ENCODE data around the gene THAP11.
"Not testable (repeated sequence)": the region's sequence is repeated elsewhere in the genome, so short reads cannot be mapped to it uniquely, and the experiment has no call there.

Gene THAP11

DNA sequence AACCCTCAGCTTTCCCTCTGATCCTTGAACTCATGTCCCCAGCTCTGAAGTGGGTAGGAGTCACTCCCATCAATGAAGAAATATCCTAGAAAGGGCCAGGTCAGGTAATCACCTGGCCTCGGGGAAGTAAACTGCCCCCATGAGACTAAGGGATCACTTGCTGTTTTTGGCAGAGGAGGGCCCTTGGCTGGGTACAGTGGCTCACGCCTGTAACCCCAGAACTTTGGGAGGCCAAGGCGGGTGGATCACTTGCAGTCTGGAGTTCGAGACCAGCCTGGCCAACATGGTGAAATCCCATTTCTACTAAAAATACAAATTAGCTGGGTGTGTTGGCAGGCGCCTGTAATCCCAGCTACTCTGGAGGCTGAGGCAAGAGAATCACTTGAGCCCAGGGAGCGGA, 21.9 kb downstream of the THAP11 start:
- not testable (repeated sequence) for DNase-seq

DNA sequence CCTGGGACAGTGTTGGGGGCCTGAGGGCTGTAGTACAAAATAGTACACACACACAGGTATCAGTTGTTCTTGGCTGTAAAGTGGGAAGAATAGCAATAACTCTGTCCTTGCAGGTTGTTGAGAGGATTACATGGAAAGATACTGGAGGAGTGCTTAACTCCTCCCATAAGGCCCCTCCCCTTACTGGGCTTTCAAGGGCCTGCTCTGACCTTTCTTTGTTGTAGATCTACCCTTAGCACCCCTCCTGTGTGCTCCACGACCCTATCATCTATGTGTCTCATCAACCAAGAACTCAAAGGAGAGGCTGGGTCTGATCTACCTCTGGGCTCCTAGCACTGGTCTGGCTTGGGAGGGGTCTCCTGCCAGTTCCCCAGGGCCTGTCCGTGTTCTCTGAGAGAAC, 22.5 kb downstream of the THAP11 start:
- DNase-seq, result no peak

DNA sequence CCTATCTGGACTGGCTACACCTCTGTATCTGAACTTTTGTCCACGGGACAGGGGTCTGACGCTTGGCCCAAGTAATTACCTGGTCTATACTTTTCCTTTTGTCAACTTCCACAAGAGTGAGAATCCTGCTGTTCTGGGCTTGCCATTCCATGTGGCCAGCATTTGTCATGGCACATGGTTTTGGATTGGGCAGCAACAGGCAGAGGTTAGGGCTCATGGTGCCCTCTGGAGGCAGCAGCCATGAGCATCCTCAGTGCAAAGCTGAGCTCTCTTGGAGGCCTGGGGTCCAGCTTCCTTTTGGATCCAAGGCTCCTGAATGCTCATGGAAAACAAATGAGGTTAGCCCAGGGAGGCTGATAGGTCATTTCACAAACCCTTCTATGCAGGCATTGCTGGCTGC, 23.2 kb downstream of the THAP11 start:
- DNase-seq, result peak; percentile 16

DNA sequence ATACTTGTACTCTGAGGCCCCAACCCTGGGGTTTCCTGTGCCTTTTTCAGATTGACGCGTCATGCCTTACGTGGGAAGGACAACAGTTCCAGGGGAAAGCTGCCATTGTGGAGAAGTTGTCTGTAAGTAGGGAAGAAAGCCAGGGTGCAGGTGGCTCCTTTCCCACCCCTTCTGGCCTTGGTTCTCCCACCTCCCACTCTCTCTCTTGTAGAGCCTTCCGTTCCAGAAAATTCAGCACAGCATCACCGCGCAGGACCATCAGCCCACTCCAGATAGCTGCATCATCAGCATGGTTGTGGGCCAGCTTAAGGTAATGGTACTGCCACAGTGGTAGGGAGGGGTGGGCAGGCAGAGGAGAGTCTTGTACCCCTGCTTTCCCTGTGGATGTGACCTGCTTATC, 26.2 kb downstream of the THAP11 start:
- no peak for DNase-seq

DNA sequence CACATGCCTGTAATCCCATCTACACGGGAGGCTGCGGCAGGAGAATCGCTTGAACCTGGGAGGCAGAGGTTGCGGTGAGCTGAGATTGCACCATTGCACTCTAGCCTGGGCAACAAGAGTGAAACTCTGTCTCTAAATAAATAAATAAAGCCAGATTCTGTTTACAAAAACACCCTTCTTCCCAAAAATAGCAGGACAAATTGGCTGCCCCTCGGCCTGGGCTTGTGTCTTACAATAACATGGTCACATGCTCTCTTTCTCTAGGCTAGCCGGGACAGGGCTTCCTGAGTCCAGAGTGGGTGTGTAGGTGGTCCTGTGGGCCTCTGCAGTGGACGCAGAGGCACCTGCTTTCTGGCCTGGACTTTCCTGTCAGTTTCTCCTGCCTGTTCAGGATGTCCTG, 27.5 kb downstream of the THAP11 start:
- no peak for DNase-seq

DNA sequence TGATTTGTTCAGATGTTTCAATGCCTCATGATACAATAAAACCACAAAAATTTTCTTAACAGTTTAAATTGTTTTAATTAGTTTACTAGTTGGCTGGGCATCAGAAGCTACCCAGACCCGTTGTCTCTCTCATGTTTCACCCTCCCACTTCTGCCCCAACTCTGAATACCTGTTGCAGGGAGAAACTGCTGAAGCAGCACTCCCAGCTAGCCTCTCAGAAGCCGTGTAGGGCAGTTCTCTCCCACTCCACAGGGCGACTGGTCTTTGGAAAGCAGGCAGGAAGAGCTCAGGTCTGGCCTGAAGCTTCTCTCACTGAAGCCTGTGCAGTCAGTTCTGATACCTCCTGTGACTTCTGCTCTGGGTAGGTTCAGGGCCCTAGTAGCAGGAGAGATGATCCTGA, 29.1 kb downstream of the THAP11 start:
- DNase-seq, result no peak

DNA sequence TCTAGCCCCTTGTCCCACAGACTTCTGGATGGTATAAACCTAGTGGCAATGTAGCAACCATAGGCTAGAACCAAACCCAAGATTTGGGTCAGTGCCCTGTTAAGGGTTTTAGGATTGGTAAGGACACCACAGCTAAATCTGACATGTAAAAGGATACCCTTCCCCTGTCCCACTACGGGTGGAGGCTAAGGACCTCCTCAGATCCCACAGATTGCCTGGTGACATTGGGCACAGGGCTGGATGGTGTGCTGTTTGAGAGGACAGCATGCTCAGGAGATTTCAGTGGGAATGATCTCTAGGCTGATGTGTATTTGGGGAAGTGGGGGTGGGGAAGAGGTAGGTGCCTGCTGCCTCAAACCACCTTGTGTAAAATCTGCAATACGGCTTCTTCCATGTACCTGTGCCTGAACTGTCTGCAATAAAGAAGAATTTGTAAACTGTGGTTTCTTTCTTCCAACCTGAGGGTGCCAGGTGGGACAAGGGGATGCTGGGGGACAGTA, 30.1 kb downstream of the THAP11 start:
- DNase-seq, result no peak

DNA sequence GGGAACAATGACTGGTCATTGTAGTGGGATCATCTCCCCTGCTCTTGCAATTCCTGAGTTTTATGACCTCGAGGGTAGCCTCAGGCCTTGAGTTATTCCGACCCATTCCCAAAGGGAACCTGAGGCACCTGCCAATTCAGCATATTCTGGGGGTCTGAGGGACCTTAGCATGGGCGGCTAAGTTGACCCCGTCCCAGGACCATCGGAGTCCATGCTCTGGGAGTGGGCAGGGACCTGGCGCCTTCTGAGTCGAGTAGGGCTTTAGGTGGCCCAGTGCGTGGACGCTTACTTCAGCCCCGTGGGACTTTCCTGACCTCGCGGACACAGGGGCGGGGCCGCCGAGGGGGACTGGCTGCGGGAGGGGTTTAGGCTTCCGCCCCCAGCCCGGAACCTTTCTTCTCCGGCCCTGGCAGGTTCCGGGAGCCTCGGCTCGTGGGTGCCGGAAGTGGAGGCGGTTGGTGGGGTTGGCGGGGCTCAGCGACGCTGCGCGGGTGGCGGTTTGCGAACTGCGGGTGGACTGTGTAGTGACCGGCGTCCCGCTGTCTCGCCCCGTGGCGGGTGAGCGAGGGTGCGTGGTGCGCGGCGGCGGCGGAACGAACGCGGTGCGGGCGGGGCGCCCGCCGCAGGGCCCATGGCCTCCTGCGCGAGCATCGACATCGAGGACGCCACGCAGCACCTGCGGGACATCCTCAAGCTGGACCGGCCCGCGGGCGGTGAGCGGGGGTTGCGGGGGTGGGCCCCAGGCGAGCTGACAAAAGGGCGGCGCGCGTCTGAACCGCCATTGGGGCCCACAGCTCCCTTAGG, 30.7 kb downstream of the THAP11 start, which contains the start of gene EDC4:
Gene EDC4, plus strand, starts transcription at position 422 of the 804 bp plus-strand sequence. Its CDS starts 210 bp downstream, at position 632.
- peak; percentile 92 for DNase-seq

DNA sequence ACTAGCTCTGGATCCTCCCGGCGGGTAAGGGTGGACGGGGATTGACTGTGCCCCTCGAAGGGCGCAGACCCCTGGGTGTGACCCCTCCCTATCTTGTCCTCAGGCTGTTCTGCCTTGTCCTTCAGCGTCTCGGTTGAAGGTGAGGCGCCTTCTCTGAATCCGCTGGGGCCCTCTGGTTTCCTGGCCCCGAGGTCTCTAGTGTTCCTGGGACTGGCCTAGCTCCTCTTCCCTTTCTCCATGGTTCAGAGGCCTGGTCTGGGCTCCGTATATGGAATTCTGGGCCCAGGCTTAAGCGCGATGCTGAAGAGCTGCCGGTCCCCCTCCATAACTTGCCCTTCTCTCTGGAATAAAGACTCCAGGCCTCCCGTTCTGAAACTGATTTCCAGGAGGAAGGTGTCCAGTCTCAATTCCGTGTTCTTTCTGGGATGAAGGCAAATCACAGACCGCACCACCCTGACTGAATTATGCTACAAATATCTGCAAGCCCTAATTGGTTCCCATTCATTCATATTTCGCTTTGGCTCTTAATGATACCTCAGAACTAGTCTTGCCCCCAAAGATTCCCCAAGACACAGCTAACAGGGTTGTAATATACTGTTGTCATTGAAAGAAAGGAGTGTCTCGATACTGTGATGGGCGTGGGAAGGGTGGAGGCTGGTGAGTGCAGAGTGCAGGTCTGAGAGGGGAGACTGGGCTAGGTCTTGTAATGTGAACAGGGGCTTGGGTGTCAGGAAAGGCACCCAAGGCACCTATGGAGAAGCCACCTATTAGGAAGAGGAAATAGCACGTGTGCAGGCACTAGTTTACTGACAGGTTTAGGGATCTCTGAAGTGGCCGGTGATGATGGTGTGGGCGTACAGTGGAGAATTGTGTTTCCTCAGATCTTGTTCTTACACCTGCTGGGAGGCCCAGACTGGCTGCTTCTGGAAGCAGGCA, 31.6 kb downstream of the THAP11 start:
- DNase-seq, result no peak

DNA sequence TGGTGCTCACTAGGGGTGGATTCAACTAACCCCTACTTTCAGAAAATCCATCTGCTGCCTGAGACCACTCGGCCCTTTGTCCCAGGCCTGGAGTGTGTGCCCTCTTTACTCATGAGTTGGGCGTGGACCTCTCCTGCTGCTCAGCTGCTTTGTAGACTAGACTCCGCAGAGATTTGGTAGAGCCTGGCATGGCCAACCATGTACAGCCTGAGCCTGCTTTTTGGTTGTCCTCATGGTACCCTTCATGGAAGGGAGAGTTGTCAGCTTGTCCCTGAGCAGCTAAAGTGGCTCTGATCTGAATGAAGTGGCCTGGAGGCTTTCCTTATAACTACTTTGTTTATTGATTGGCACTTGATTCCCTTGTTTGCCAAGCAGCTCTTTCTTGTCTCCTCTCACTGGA, 32.3 kb downstream of the THAP11 start:
- no peak for DNase-seq

DNA sequence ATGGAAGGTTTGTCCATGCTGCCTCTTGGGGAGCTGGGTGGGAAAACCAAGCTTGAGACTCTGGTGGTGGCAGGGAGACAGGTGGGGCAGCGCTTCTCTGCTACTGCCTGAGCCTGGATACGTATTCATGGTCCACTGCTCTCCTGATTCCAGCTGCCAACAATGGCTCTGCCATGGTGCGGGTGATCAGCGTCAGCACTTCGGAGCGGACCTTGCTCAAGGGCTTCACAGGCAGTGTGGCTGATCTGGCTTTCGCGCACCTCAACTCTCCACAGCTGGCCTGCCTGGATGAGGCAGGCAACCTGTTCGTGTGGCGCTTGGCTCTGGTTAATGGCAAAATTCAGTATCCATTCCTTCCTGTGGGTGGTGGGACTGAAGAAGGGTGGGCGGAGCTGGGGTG, 34.9 kb downstream of the THAP11 start:
- no peak for DNase-seq

DNA sequence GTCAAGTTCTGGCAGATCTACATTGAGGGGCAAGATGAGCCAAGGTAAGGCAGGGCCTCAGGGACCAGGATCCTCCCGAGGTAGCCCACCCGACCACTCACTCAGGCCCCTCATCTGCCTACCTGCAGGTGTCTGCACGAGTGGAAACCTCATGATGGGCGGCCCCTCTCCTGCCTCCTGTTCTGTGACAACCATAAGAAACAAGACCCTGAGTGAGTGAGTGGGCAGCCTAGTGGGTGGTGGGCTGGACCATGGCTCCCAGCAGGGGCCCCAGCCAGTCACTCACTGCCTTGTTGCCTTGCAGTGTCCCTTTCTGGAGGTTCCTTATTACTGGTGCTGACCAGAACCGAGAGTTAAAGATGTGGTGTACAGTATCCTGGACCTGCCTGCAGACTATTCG, 36.1 kb downstream of the THAP11 start:
- no peak for DNase-seq

DNA sequence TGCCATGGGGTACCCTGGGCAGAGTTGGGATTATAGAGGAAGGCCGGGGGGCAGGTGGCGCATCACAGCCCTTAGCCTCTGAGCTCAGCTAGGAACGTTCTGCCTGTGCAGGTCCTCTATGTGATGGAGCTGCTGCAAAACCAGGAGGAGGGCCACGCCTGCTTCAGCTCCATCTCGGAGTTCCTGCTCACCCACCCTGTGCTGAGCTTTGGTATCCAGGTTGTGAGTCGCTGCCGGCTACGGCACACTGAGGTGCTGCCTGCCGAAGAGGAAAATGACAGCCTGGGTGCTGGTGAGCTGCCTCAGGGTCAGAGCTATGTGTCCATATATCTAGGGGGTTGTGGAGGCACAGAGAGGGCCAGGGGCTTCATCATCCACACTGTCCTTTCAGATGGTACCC, 36.7 kb downstream of the THAP11 start:
- no peak for DNase-seq

DNA sequence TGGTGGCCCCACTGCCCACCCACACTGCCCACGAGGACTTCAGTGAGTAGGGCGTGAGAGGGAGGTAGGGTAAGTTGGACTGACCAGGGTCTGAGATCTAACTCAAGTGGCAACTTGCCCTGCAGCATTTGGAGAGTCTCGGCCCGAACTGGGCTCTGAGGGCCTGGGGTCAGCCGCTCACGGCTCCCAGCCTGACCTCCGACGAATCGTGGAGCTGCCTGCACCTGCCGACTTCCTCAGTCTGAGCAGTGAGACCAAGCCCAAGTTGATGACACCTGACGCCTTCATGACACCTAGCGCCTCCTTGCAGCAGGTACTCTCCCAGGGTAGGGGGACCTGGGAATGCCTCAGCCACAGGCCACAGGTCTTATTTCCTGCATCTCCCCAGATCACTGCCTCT, 37.3 kb downstream of the THAP11 start:
- DNase-seq, result no peak

DNA sequence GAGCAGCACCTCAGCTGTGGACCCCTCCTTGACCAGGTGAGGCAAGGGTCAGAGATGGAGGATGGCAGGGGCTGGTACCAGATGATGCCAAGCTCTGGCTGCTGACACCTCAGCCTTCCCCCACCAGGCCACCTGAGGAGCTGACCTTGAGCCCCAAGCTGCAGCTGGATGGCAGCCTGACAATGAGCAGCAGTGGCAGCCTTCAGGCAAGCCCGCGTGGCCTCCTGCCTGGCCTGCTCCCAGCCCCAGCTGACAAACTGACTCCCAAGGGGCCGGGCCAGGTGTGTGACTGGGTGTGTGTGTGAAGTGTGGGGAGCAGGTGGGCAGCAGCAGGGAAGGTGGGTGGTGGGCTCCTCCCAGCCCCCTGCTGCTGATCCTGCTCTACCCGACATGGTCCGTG, 37.8 kb downstream of the THAP11 start:
- DNase-seq, result no peak

DNA sequence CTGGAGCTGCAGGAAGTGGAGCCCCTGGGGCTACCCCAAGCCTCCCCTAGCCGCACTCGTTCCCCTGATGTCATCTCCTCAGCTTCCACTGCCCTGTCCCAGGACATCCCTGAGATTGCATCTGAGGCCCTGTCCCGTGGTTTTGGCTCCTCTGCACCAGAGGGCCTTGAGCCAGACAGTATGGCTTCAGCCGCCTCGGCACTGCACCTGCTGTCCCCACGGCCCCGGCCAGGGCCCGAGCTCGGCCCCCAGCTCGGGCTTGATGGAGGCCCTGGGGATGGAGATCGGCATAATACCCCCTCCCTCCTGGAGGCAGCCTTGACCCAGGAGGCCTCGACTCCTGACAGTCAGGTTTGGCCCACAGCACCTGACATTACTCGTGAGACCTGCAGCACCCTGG, 38.5 kb downstream of the THAP11 start:
- DNase-seq, result no peak

DNA sequence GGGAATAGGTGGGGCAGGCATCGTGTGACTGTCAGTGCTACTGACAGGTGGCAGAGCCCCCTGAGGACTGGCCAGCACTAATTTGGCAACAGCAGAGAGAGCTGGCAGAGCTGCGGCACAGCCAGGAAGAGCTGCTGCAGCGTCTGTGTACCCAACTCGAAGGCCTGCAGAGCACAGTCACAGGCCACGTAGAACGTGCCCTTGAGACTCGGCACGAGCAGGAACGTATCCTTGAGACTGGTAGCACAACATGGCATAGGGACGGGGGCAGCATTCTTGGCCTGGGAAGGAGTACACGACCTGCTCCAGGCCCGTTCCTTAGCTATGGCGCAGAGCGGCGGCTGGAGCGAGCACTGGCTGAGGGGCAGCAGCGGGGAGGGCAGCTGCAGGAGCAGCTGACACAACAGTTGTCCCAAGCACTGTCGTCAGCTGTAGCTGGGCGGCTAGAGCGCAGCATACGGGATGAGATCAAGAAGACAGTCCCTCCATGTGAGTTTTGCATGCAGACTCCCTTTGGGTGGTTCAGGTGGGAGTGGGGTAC, 39.6 kb downstream of the THAP11 start:
- DNase-seq, result no peak

DNA sequence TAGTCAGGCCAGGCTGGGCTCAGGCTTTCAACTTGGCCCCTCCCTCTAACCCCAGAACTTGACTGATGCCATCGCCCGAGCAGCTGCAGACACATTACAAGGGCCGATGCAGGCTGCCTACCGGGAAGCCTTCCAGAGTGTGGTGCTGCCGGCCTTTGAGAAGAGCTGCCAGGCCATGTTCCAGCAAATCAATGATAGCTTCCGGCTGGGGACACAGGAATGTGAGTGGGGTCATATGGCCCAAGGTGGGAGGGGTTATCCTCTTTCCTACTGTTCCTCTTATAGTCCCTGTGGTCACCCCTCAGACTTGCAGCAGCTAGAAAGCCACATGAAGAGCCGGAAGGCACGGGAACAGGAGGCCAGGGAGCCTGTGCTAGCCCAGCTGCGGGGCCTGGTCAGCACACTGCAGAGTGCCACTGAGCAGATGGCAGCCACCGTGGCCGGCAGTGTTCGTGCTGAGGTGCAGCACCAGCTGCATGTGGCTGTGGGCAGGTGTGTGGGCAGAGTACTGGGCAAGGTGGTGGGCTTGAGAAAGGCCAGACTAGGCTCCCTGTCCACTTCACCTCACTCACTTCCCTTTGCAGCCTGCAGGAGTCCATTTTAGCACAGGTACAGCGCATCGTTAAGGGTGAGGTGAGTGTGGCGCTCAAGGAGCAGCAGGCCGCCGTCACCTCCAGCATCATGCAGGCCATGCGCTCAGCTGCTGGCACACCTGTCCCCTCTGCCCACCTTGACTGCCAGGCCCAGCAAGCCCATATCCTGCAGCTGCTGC, 40.4 kb downstream of the THAP11 start:
- no peak for DNase-seq

DNA sequence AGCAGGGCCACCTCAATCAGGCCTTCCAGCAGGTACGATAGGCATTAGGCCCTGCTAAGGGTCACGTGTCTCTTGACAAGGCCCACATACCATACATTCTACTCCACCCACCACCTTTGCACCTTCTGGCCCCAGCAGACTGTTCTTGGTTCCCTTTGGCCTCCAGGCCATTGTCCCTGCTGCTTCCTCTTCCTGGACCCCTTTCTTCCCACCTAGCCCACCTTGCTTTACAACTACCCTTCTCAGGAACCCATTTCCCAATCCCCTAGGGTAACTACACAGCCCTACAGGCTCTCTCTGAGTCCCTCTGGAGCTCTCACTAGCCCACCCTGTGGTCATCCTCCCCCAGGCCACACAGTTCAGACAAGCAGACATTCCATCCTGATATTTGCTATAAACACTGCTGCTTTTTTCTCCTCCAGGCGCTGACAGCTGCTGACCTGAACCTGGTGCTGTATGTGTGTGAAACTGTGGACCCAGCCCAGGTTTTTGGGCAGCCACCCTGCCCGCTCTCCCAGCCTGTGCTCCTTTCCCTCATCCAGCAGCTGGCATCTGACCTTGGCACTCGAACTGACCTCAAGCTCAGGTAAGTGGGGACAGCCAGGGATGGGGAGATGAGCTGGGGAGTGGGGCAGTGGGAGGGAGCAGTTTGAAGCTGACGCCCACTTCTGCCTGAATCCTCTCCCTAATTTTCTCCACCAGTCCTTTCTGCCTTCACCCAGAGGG, 41.2 kb downstream of the THAP11 start:
- DNase-seq, result no peak

DNA sequence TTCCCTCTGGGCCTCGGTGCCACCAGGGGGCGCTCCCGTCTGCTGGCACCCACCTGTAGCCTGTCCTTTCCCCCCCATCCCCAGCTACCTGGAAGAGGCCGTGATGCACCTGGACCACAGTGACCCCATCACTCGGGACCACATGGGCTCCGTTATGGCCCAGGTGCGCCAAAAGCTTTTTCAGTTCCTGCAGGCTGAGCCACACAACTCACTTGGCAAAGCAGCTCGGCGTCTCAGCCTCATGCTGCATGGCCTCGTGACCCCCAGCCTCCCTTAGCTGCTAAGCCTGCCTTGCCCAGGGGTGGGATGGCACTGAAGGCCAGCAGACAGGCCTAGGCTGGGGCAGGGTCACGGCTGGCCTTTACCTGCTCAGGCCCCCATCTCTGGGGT, 41.7 kb downstream of the THAP11 start:
- peak; percentile 69 for DNase-seq

DNA sequence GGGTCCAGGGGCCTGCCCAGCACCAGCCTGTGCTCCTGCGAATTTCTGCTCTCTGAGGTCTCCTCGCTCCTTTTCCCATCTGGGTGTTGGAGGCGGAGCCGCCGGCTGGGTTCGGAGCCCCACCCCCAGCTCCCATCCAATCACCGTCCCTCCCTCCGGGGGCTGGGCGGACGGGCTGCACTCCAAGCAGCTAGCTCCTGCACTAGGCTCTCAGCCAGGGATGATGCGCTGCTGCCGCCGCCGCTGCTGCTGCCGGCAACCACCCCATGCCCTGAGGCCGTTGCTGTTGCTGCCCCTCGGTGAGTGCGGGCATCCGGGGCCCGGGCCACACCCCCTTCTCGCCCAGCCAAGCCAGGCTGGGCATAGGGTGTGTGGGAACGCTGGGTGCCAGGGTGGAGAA, 42.6 kb downstream of the THAP11 start, which contains the start of gene NRN1L:
Gene NRN1L, plus strand, starts transcription at position 202 of the 400 bp plus-strand sequence. Its CDS starts 19 bp downstream, at position 221.
- no peak for DNase-seq

DNA sequence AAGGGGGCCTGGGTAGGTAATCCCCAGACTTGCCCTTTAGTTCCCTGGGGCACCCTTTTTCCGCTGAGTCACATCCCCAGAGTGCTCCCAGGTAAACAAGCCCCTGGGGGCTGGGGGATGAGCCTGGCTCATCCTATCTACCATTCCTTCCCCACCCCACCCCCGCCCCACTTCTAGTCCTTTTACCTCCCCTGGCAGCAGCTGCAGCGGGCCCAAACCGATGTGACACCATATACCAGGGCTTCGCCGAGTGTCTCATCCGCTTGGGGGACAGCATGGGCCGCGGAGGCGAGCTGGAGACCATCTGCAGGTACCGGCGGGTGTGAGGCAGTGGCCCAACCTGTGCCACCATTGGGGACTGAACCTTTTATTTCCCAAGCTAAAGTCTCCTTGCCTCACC, 43.4 kb downstream of the THAP11 start:
- no peak for DNase-seq
